AG09319 (cell line): Measurements from ENCODE around the gene PVALB.

Source experiments
- DNase-seq: peaks from one replicate; pipeline ENCODE4 v3.0.0-alpha.2; 2010; ENCODE audit warnings: low read depth; ENCODE audit errors: extremely low read depth
- TF ChIP-seq, protein P1 (sequence below): IDR thresholded peaks from 2 replicates; pipeline ENCODE4 v1.5.1; 2011; ENCODE audit warnings: low read depth, mild to moderate bottlenecking, inconsistent platforms, low read length, moderate library complexity

PVALB gene

GRCh38 chr22:36797374-36797773, 19.5 kb downstream of the PVALB start:
- DNase-seq, result no peak
- TF ChIP-seq, protein P1, sequence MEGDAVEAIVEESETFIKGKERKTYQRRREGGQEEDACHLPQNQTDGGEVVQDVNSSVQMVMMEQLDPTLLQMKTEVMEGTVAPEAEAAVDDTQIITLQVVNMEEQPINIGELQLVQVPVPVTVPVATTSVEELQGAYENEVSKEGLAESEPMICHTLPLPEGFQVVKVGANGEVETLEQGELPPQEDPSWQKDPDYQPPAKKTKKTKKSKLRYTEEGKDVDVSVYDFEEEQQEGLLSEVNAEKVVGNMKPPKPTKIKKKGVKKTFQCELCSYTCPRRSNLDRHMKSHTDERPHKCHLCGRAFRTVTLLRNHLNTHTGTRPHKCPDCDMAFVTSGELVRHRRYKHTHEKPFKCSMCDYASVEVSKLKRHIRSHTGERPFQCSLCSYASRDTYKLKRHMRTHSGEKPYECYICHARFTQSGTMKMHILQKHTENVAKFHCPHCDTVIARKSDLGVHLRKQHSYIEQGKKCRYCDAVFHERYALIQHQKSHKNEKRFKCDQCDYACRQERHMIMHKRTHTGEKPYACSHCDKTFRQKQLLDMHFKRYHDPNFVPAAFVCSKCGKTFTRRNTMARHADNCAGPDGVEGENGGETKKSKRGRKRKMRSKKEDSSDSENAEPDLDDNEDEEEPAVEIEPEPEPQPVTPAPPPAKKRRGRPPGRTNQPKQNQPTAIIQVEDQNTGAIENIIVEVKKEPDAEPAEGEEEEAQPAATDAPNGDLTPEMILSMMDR, result no peak

DNA sequence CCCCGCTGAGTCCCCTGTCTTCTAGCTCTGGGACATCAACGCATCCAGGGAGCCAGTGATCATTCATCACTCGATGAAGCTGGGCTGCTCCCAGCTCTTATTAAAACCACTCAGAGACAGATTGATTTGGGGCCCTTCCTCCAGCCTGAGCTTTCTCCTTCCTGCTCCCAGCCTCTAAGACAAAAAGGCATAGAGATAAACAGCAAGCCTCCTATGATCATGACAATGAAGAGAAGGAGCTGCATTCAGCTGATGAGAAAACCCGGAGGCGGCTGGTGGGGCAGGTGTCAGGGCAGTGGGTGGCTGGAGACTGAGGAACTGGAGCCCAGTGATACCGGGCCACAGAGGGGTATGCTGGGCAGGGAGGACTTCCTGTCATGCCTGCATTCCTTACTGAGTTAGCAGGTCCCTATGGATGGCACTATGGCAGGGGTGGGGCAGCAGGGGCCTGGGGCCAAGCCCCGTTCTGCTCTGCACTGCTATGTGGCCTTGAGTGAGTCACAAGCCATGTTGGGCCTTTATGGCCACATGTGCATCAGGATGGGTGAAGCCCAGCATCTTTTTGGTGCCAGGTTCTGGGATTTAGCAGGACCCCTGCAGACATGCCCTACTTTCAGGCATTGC, 20.2 kb downstream of the PVALB start:
- DNase-seq, result no peak
- TF ChIP-seq, protein P1, result no peak

DNA sequence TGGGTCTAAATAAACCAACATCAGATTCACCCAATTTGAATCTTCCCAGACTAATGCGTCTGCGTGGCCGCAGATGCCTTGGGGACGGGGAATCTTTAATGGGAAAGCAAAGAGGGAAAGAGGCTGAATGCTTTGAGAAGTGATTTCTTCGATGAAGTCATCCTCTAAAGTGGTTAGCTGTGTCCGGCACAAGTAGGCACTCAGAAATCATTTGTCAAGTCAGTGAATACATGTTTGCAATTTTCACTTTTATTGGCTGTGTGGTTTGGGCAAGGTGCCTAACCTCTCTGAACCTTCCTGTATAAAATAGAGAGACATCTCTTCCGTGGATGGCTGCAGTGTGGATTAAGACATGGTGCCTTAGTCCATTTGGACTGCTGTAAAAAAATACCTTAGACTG, 21.2 kb downstream of the PVALB start:
- no peak for DNase-seq
- TF ChIP-seq, protein P1, result no peak

- no peak for DNase-seq
- TF ChIP-seq, protein P1, result no peak
Observed at GRCh38 chr22:36790648-36791047, 26.2 kb downstream of the PVALB start.

- TF ChIP-seq, protein P1, result no peak
- DNase-seq, result no peak
Observed at GRCh38 chr22:36787204-36787988, 29.4 kb downstream of the PVALB start.

GRCh38 chr22:36783743-36784142, 33.1 kb downstream of the PVALB start:
- TF ChIP-seq, protein P1, result no peak
- no peak for DNase-seq
